KMS-11 (cell line): ENCODE data around the gene LPXN.

Source experiments
- H2AFZ ChIP-seq: fragments of 200-600 bp; sonication (generic); 2 replicates; pipeline ENCODE4 v1.6.1; 2016; ENCODE audit warnings: antibody characterized with exemption, mixed run types, low read depth
- H3K27ac ChIP-seq: fragments of 200-600 bp; sonication (generic); 2 replicates; pipeline ENCODE4 v1.6.1; 2016; ENCODE audit warnings: mild to moderate bottlenecking, mixed run types
- H3K27me3 ChIP-seq: fragments of 200-600 bp; sonication (generic); 2 replicates; pipeline ENCODE4 v1.6.1; 2017; ENCODE audit warnings: mild to moderate bottlenecking, low read depth, mixed run types, moderate library complexity; ENCODE audit not compliant: insufficient read depth
- H3K36me3 ChIP-seq: fragments of 200-600 bp; sonication (generic); 2 replicates; pipeline ENCODE4 v1.6.1; 2017; ENCODE audit warnings: mild to moderate bottlenecking, mixed run types; ENCODE audit not compliant: insufficient read depth
- H3K4me1 ChIP-seq: fragments of 200-600 bp; sonication (generic); 2 replicates; pipeline ENCODE4 v1.6.1; 2016; ENCODE audit warnings: mild to moderate bottlenecking, low read depth, mixed run types; ENCODE audit not compliant: poor library complexity, severe bottlenecking
- H3K4me2 ChIP-seq: fragments of 200-600 bp; sonication (generic); 2 replicates; pipeline ENCODE4 v1.7.0; 2016; ENCODE audit warnings: mild to moderate bottlenecking, mixed run types
- H3K4me3 ChIP-seq: fragments of 200-600 bp; sonication (generic); IDR thresholded peaks from 2 replicates; pipeline ENCODE4 v1.6.1; 2017; ENCODE audit warnings: low read depth, low read length, mixed read lengths; ENCODE audit not compliant: insufficient read depth
- H3K79me2 ChIP-seq: fragments of 200-600 bp; sonication (generic); 2 replicates; pipeline ENCODE4 v1.6.1; 2016; ENCODE audit warnings: low read depth, mixed run types; ENCODE audit not compliant: insufficient read depth
- H3K9ac ChIP-seq: fragments of 200-600 bp; sonication (generic); 2 replicates; pipeline ENCODE4 v1.6.1; 2016; ENCODE audit warnings: mild to moderate bottlenecking, mixed run types
- H4K20me1 ChIP-seq: fragments of 200-600 bp; sonication (generic); 2 replicates; pipeline ENCODE4 v1.6.1; 2016; ENCODE audit warnings: mild to moderate bottlenecking, mixed run types; ENCODE audit not compliant: insufficient read depth
- CTCF ChIP-seq: fragments of 200-600 bp; sonication (generic); conservative IDR thresholded peaks from 2 replicates; pipeline ENCODE4 v1.6.1; 2017; ENCODE audit warnings: low read depth, mild to moderate bottlenecking, antibody characterized with exemption, low read length, moderate library complexity, mixed read lengths

The LPXN gene

GRCh38 chr11:58579192-58580129 lies 3.8 kb upstream of the LPXN start:
- Histone ChIP-seq H2AFZ (peak overlapping the region; percentile 38; the same call in 1 of the 2 replicates), H3K4me2 (peak overlapping the region; percentile 92), H3K79me2 (peaks cover 60% of the 10 kb centered on the region), H3K27ac (peak overlapping the region; percentile 96), H4K20me1 (0 out of 2 replicates have a peak, but pooled peaks cover 2% of the 10 kb centered on the region), H3K4me1 (peaks cover 67% of the 10 kb centered on the region), H3K9ac (peak overlapping the region; percentile 97), H3K4me3 (no peak overlapping the region), H3K27me3 (no peaks in the 10 kb centered on the region), H3K36me3 (no peaks in the 10 kb centered on the region; the same call in 1 of the 2 replicates)
- TF ChIP-seq CTCF: peak; percentile 59

GRCh38 chr11:58578635-58579191 lies 3.1 kb upstream of the LPXN start, which contains the start of gene ZFP91:
Gene ZFP91 (plus strand): TSS chr11:58579063. CDS start chr11:58579282, 219 bp downstream.
- H2AFZ ChIP-seq: peak within 1 kb of the TSS; percentile 38; the same call in 1 of the 2 replicates
- no peaks in the 10 kb centered on the region for H3K36me3 ChIP-seq
- H3K4me1 ChIP-seq: peaks cover 67% of the 10 kb centered on the region
- no peak for TF ChIP-seq CTCF
- H3K79me2 ChIP-seq: peaks cover 54% of the 10 kb centered on the region
- H3K27ac ChIP-seq: peak within 1 kb of the TSS; percentile 100
- H3K27me3 ChIP-seq: no peaks in the 10 kb centered on the region
- peak within 1 kb of the TSS; percentile 100 for H3K9ac ChIP-seq
- peak within 1 kb of the TSS; percentile 92 for H3K4me2 ChIP-seq
- no peak within 1 kb of the TSS for H3K4me3 ChIP-seq
- H4K20me1 ChIP-seq: no peaks in the 10 kb centered on the region

GRCh38 chr11:58578136-58578634 lies 2.5 kb upstream of the LPXN start:
- Histone ChIP-seq H2AFZ (peak overlapping the region; percentile 36; the same call in 1 of the 2 replicates), H3K4me2 (peak overlapping the region; percentile 60), H3K79me2 (peaks cover 49% of the 10 kb centered on the region), H3K27ac (peak overlapping the region; percentile 100), H3K27me3 (no peaks in the 10 kb centered on the region), H3K4me3 (no peak overlapping the region), H4K20me1 (no peaks in the 10 kb centered on the region), H3K4me1 (peaks cover 67% of the 10 kb centered on the region), H3K9ac (peak overlapping the region; percentile 100), H3K36me3 (no peaks in the 10 kb centered on the region)
- no peak for TF ChIP-seq CTCF

GRCh38 chr11:58577555-58578135 lies 2.0 kb upstream of the LPXN start:
- H3K27ac ChIP-seq: peak overlapping the region; percentile 100
- peak overlapping the region; percentile 100 for H3K9ac ChIP-seq
- H3K4me1 ChIP-seq: peaks cover 67% of the 10 kb centered on the region
- H3K4me3 ChIP-seq: no peak overlapping the region
- no peaks in the 10 kb centered on the region for H3K27me3 ChIP-seq
- peak overlapping the region; percentile 36; the same call in 1 of the 2 replicates for H2AFZ ChIP-seq
- peaks cover 43% of the 10 kb centered on the region for H3K79me2 ChIP-seq
- peak overlapping the region; percentile 60 for H3K4me2 ChIP-seq
- no peaks in the 10 kb centered on the region for H3K36me3 ChIP-seq
- no peaks in the 10 kb centered on the region for H4K20me1 ChIP-seq
- TF ChIP-seq CTCF: no peak
